Epithelial cell of esophagus (primary cell): ENCODE results near the gene TMEM38A.
A peak's percentile ranks its signal among the peaks of the same experiment; 100 is the strongest.

Experiments
- DNase-seq: peaks from one replicate; pipeline ENCODE4 v3.0.0; 2010; ENCODE audit warnings: low read depth
- H3K4me3 ChIP-seq: 2 replicates; pipeline ENCODE4 v1.5.1; 2011; ENCODE audit warnings: mild to moderate bottlenecking, low read length, control low read depth
- CTCF ChIP-seq: IDR thresholded peaks from 2 replicates; pipeline ENCODE4 v1.5.1; 2011; ENCODE audit warnings: low read depth, mild to moderate bottlenecking, low read length, control low read depth, inconsistent platforms; ENCODE audit not compliant: insufficient read depth; ENCODE audit errors: missing control alignments

TMEM38A gene

GRCh38 chr19:16660763-16661479, at the start of gene TMEM38A:
TMEM38A (plus strand) TSS chr19:16661139; CDS start chr19:16661218, 79 bp downstream.
- DNase-seq = peak; percentile 30
- peak within 1 kb of the TSS; percentile 77 for H3K4me3 ChIP-seq
- TF ChIP-seq CTCF = no peak

DNA sequence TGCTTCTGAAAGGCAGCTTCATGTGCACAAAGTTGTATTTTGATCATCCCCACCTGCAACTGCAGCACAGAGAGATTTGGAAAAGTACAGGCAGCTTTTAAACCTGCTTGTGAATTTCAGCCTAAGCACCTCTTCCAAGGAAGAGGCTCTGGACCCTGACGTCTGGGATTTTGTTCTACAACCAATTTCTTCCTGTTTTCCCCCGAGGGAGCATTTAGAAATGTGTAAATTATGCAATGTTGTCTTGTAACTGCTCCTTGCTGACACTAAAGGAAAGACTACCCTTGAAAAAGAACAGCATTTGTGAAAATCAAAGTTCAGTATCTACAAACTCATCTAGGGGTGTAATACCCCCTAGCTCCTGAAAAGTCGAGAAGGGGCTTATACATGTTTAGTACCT, 48.3 kb upstream of the TMEM38A start:
- TF ChIP-seq CTCF = no peak
- DNase-seq = no peak
- no peak overlapping the region for H3K4me3 ChIP-seq

DNA sequence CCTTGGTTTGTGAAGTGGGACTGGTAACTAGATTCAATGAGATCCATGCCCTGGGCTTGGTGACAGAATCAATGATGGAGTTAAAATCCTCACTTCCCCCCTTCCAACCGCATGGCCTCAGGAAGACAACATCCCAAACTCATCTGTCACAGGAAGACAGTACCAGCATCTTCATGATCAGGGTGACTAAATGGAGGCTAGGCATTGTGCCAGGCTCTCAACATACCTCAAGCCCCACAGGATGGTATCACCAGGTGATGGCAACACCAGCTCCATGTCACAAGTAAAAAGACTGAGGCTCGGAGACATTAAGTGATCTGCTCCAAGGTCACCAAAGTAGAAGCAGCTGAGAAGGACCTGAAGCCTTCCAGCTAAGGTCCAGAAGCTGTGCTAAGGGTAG, 47.1 kb upstream of the TMEM38A start:
- DNase-seq = no peak
- H3K4me3 ChIP-seq = no peak overlapping the region
- TF ChIP-seq CTCF = no peak

GRCh38 chr19:16614941-16615340, 46.0 kb upstream of the TMEM38A start:
- peak; percentile 72 for DNase-seq
- no peak overlapping the region for H3K4me3 ChIP-seq
- no peak for TF ChIP-seq CTCF

- peak; percentile 19 for DNase-seq
- no peak overlapping the region for H3K4me3 ChIP-seq
- TF ChIP-seq CTCF = no peak
Observed at GRCh38 chr19:16615808-16616207, 45.1 kb upstream of the TMEM38A start.

DNA sequence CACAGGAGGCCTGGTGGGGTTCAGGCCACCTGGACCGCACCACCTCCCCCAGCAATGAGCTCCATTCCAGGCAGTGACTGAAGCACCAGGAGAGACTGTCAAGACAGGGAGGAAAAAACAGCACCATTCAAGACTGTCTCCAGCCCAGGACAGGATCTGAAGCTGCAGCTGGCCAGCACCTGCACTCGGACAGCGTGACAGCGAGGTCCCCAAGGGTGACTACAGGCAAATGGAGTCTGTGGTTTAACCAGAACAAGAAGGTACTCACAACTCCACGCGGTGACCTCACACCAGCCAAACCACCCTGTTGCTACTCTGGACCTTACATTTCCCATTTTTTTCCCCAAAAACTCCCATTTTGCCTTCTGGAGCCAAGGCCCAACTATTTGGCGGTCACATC, 42.7 kb upstream of the TMEM38A start:
- no peak for TF ChIP-seq CTCF
- H3K4me3 ChIP-seq = no peak overlapping the region
- DNase-seq = no peak

GRCh38 chr19:16619457-16619856, 41.5 kb upstream of the TMEM38A start:
- DNase-seq = no peak
- no peak overlapping the region for H3K4me3 ChIP-seq
- TF ChIP-seq CTCF = no peak
